GM13976 (cell line): ENCODE data around the gene MNX1.

ENCODE experiments used
- DNase-seq: peaks from one replicate; pipeline ENCODE4 v3.0.0; 2012; ENCODE audit warnings: low spot score
- CTCF ChIP-seq: IDR thresholded peaks from 2 replicates; pipeline ENCODE4 v1.5.1; 2012; ENCODE audit warnings: borderline replicate concordance, mild to moderate bottlenecking; ENCODE audit not compliant: insufficient read depth; ENCODE audit errors: extremely low read depth, missing control alignments, control extremely low read depth
- in situ Hi-C: fragments of 300-500 bp; cut with MboI; formaldehyde crosslinking; loops from one replicate; pipeline ENCODE4 v1.12.0; 2022; ENCODE audit warnings: low sequenced_read_pairs, mixed read lengths, inconsistent platforms; ENCODE audit not compliant: unreplicated experiment

The MNX1 gene

GRCh38 chr7:157054927-157055326 is 44.5 kb upstream of the MNX1 start:
- no peak for DNase-seq
- in situ Hi-C loops, result no loop called here
- TF ChIP-seq CTCF, result no peak

- no peak for TF ChIP-seq CTCF
- DNase-seq, result no peak
- in situ Hi-C loops, result no loop called here
Measured at GRCh38 chr7:157053118-157053517, 42.7 kb upstream of the MNX1 start.

- in situ Hi-C loops, result no loop called here
- no peak for DNase-seq
- no peak for TF ChIP-seq CTCF
Measured at GRCh38 chr7:157047148-157047547, 36.7 kb upstream of the MNX1 start.

GRCh38 chr7:157046681-157047080 is 36.2 kb upstream of the MNX1 start:
- TF ChIP-seq CTCF, result no peak
- DNase-seq, result no peak
- in situ Hi-C loops, result no loop called here

- no peak for TF ChIP-seq CTCF
- no peak for DNase-seq
- in situ Hi-C loops, result no loop called here
Measured at GRCh38 chr7:157044943-157045660, 34.6 kb upstream of the MNX1 start.

GRCh38 chr7:157044147-157044687 is 33.8 kb upstream of the MNX1 start:
- DNase-seq, result no peak
- in situ Hi-C loops, result no loop called here
- no peak for TF ChIP-seq CTCF
